ENCODE results near the gene CD34.
A peak's percentile ranks its signal among the peaks of the same experiment; 100 is the strongest.
"Not testable (repeated sequence)": the region's sequence is repeated elsewhere in the genome, so short reads cannot be mapped to it uniquely, and the experiment has no call there.

Gene CD34

GRCh38 chr1:207896547-207896946 lies 14.4 kb downstream of the CD34 start:
- no peak for DNase-seq

GRCh38 chr1:207894704-207895103 lies 16.2 kb downstream of the CD34 start:
- DNase-seq: no peak

GRCh38 chr1:207893737-207894582 lies 17.0 kb downstream of the CD34 start:
- DNase-seq: no peak

- peak in 1 of 3 experiments; percentile 4 for DNase-seq
Observed at GRCh38 chr1:207892764-207893163, 18.2 kb downstream of the CD34 start.

- DNase-seq: no peak
Observed at GRCh38 chr1:207891148-207891547, 19.8 kb downstream of the CD34 start.

- no peak for DNase-seq
Observed at GRCh38 chr1:207890136-207890738, 20.7 kb downstream of the CD34 start.

- no peak for DNase-seq
Observed at GRCh38 chr1:207888652-207889051, 22.3 kb downstream of the CD34 start.

- DNase-seq: no peak
Observed at GRCh38 chr1:207887542-207888201, 23.3 kb downstream of the CD34 start.

GRCh38 chr1:207886227-207886626 lies 24.7 kb downstream of the CD34 start:
- DNase-seq: no peak

- DNase-seq: peak; percentile 56 to 83 (median 73)
Observed at GRCh38 chr1:207885129-207886032, 25.5 kb downstream of the CD34 start.

GRCh38 chr1:207884266-207885029 lies 26.5 kb downstream of the CD34 start:
- peak in 1 of 3 experiments; percentile 46 for DNase-seq

- DNase-seq: peak in 1 of 3 experiments; percentile 39
Observed at GRCh38 chr1:207883660-207884250, 27.2 kb downstream of the CD34 start.

GRCh38 chr1:207883104-207883651 lies 27.7 kb downstream of the CD34 start:
- no peak for DNase-seq

- no peak for DNase-seq
Observed at GRCh38 chr1:207882692-207883091, 28.2 kb downstream of the CD34 start.

- no peak for DNase-seq
Observed at GRCh38 chr1:207878939-207879338, 32.0 kb downstream of the CD34 start.

- DNase-seq: not testable (repeated sequence)
Observed at GRCh38 chr1:207877914-207878313, 33.0 kb downstream of the CD34 start.

- no peak for DNase-seq
Observed at GRCh38 chr1:207876131-207876530, 34.8 kb downstream of the CD34 start.

GRCh38 chr1:207875532-207875931 lies 35.4 kb downstream of the CD34 start:
- DNase-seq: no peak

- DNase-seq: peak in 1 of 3 experiments; percentile 20
Observed at GRCh38 chr1:207873055-207873890, 37.7 kb downstream of the CD34 start.

GRCh38 chr1:207872621-207873020 lies 38.3 kb downstream of the CD34 start:
- no peak for DNase-seq
